Right atrium auricular region (tissue), 2 donors: ENCODE measurements around the gene CNTNAP5. TPM values are rescaled to one million over a fixed set of nuclear protein-coding genes. Genes with fewer than 3 reads are reported as not detected.
"Not testable (repeated sequence)": the region's sequence is repeated elsewhere in the genome, so short reads cannot be mapped to it uniquely, and the experiment has no call there.

Experiments
- DNase-seq: peaks from one replicate; pipeline ENCODE4 v3.0.0-alpha.2; 2019; ENCODE audit warnings: low spot score
- H3K27ac ChIP-seq, 2 donors: fragments of 200-600 bp; sonication (generic); 1 replicate in 1 of 2; 2 replicates in 1 of 2; pipeline ENCODE4 v1.5.1; 2016 to 2019
- H3K27me3 ChIP-seq, 2 donors: fragments of 200-600 bp; sonication (generic); one replicate each; pipeline versions ENCODE4 v1.5.1 to v1.6.0; 2017 to 2019
- H3K36me3 ChIP-seq: fragments of 200-600 bp; sonication (generic); one replicate; pipeline ENCODE4 v1.5.1; 2016
- H3K4me1 ChIP-seq, 2 donors: fragments of 200-600 bp; sonication (generic); one replicate each; pipeline versions ENCODE4 v1.5.1 to v1.6.0; 2017 to 2019
- H3K4me3 ChIP-seq, 2 donors: fragments of 200-600 bp; sonication (generic); 1 replicate in 1 of 2; 2 replicates in 1 of 2; pipeline ENCODE4 v1.5.1; 2017 to 2019; ENCODE audit warnings: mild to moderate bottlenecking in 1 of 2, moderate library complexity in 1 of 2
- H3K9me3 ChIP-seq, 2 donors: fragments of 200-600 bp; sonication (generic); one replicate each; pipeline ENCODE4 v1.5.1; 2019
- total RNA-seq, 2 donors: library from RNA; depleted of rRNA; stranded (reverse); fragments of >200 nt; gene quantifications; one replicate each; pipeline ENCODE4 v1.1.0, GENCODE V29; 2016
- TF ChIP-seq, protein P1 (sequence below), 2 donors: fragments of 200-600 bp; sonication (generic); IDR thresholded peaks; one replicate each; pipeline ENCODE4 v1.5.1; 2019; ENCODE audit warnings: antibody characterized with exemption in 2 of 2

The CNTNAP5 gene
- total RNA-seq, 2 donors from 2014 or later = not detected

DNA sequence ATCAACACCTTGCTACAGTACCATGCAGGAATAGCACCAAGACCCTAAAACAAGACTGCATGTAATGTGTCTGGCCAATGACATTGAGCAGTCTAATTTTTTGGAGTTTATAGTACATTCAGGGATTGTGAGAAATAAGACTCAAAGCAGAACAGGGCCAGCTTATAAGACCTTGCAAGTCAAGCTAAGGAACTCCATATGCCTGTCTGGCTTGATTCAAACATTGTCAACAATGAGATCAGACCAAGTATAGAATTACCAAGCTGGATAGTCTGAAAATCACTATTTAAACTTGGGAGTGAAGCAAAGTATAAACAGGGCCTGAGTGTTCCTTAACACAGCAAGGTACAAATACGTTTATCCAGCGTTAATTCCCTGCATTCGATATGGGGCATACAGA lies 370.9 kb downstream of the CNTNAP5 start:
- Histone ChIP-seq H3K4me1 (no peaks in the 10 kb centered on the region), H3K27ac (no peak overlapping the region), H3K9me3 (no peaks in the 10 kb centered on the region), H3K36me3 (no peaks in the 10 kb centered on the region), H3K27me3 (no peaks in the 10 kb centered on the region), H3K4me3 (no peak overlapping the region)
- DNase-seq = no peak
- TF ChIP-seq, protein P1, sequence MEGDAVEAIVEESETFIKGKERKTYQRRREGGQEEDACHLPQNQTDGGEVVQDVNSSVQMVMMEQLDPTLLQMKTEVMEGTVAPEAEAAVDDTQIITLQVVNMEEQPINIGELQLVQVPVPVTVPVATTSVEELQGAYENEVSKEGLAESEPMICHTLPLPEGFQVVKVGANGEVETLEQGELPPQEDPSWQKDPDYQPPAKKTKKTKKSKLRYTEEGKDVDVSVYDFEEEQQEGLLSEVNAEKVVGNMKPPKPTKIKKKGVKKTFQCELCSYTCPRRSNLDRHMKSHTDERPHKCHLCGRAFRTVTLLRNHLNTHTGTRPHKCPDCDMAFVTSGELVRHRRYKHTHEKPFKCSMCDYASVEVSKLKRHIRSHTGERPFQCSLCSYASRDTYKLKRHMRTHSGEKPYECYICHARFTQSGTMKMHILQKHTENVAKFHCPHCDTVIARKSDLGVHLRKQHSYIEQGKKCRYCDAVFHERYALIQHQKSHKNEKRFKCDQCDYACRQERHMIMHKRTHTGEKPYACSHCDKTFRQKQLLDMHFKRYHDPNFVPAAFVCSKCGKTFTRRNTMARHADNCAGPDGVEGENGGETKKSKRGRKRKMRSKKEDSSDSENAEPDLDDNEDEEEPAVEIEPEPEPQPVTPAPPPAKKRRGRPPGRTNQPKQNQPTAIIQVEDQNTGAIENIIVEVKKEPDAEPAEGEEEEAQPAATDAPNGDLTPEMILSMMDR (IDR thresholded peaks at IDR 0.05) = no peak

DNA sequence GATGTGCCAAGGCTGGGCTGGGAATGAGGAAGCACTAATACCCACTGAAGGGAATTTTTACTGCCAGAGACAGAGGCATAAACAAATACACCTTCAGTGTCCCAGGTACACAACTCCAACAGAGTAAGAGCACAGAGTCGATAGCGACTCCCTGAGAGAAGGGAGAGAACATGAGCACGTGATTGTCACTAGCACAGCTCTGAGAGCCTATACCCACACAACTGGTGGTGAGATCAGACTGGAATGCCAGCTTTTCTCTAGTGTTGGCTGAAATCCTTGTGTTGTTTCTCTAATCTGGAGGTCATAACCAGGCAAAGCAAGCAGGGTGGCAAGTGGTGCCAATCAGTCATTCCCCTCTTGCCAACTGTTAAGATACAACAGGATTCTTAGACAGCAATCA lies 377.2 kb downstream of the CNTNAP5 start:
- no peaks in the 10 kb centered on the region for H3K27me3 ChIP-seq
- H3K36me3 ChIP-seq = no peaks in the 10 kb centered on the region
- no peaks in the 10 kb centered on the region for H3K4me1 ChIP-seq
- no peak for DNase-seq
- TF ChIP-seq, protein P1 (IDR thresholded peaks at IDR 0.05) = no peak
- no peak overlapping the region for H3K27ac ChIP-seq
- H3K9me3 ChIP-seq = no peaks in the 10 kb centered on the region
- no peak overlapping the region for H3K4me3 ChIP-seq

DNA sequence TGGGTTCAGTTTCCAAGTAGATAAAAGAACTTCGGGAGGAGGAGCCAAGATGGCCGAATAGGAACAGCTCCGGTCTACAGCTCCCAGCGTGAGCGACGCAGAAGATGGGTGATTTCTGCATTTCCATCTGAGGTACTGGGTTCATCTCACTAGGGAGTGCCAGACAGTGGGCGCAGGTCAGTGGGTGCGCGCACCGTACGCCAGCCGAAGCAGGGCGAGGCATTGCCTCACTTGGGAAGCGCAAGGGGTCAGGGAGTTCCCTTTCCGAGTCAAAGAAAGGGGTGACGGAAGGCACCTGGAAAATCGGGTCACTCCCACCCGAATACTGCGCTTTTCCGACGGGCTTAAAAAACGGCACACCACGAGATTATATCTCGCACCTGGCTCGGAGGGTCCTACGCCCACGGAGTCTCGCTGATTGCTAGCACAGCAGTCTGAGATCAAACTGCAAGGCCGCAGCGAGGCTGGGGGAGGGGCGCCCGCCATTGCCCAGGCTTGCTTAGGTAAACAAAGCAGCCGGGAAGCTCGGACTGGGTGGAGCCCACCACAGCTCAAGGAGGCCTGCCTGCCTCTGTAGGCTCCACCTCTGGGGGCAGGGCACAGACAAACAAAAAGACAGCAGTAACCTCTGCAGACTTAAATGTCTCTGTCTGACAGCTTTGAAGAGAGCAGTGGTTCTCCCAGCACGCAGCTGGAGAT lies 382.9 kb downstream of the CNTNAP5 start:
- H3K27me3 ChIP-seq, H3K36me3 ChIP-seq, DNase-seq, H3K4me1 ChIP-seq, H3K9me3 ChIP-seq, H3K27ac ChIP-seq, H3K4me3 ChIP-seq: not testable (repeated sequence)

DNA sequence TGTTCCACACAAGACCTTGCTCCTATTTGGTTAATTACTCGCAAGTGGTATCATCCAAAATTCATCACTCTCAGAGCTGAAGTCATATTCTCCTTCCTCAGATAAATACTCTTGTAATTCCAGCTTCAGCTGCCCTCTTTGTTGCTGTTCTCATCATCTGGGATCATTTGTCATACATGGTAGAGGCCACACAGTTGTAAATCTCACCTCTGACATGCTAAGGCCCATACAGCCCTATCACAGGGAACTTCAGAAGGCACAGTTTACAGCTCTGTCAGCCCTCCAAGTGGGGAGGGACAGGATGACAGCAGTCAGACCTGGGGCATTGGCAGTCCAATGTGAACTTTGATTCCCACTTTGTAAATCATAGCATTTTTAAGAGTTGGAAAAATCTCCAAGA lies 399.0 kb downstream of the CNTNAP5 start:
- Histone ChIP-seq H3K36me3 (no peaks in the 10 kb centered on the region), H3K4me3 (no peak overlapping the region), H3K27me3 (no peaks in the 10 kb centered on the region), H3K27ac (no peak overlapping the region), H3K4me1 (no peaks in the 10 kb centered on the region), H3K9me3 (no peaks in the 10 kb centered on the region)
- TF ChIP-seq, protein P1 (IDR thresholded peaks at IDR 0.05) = no peak
- no peak for DNase-seq

DNA sequence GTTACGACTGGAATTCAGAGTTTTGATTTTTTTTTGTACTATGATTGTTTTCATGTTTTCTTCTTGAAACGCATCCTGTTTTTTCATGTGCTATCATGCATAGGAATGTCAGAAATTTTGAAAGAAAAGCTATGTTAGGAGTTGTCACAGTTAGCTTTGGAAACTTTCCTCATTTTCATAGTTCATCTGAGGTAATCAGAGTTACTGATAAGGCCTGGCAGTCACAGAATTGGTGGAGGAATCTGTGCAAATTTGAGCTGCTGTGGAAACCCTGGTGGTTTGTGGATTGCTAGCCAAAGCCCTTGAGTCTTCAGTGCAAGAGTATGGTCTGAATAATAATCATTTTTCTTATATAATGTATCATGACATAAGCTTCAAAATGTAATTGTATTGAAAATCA lies 401.0 kb downstream of the CNTNAP5 start:
- no peaks in the 10 kb centered on the region for H3K36me3 ChIP-seq
- H3K4me1 ChIP-seq = no peaks in the 10 kb centered on the region
- TF ChIP-seq, protein P1 (IDR thresholded peaks at IDR 0.05) = no peak
- H3K27ac ChIP-seq = no peak overlapping the region
- DNase-seq = no peak
- no peaks in the 10 kb centered on the region for H3K9me3 ChIP-seq
- H3K4me3 ChIP-seq = no peak overlapping the region
- H3K27me3 ChIP-seq = no peaks in the 10 kb centered on the region

DNA sequence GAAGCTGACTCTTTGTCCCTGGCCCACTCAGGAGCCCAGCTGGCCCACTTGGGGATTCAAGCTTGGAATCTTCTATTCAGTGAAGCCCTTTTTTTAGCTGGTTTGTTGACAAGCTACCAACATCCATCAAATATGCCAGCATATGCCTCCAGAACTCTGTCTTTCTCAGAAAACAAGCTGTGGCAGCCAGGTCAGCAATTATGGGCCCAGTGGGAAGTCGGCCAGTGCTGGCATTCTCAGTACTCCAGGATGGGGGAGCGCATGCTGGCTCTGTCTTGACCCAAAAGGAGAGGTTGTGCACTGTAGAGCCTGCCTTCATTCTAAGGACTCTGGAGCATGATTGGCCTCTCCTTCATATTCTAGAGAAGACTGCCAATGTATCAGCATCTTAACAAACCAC lies 401.5 kb downstream of the CNTNAP5 start:
- TF ChIP-seq, protein P1 (IDR thresholded peaks at IDR 0.05) = no peak
- Histone ChIP-seq H3K9me3 (no peaks in the 10 kb centered on the region), H3K27me3 (no peaks in the 10 kb centered on the region), H3K27ac (no peak overlapping the region), H3K4me3 (no peak overlapping the region), H3K4me1 (no peaks in the 10 kb centered on the region), H3K36me3 (no peaks in the 10 kb centered on the region)
- DNase-seq = no peak
